Prostate gland (tissue), 2 donors: ENCODE measurements around the gene SLC12A6. TPM values are rescaled to one million over a fixed set of nuclear protein-coding genes. Genes with fewer than 3 reads are reported as not detected.

Experiments
- DNase-seq: peaks from one replicate; pipeline ENCODE4 v3.0.0-alpha.2; 2019; ENCODE audit warnings: low spot score
- H3K27ac ChIP-seq, 2 donors: fragments of 200-600 bp; sonication (generic); 2 replicates each; pipeline ENCODE4 v1.5.1; 2017 to 2019
- H3K27me3 ChIP-seq: fragments of 200-600 bp; sonication (generic); replicated peaks from 2 replicates; pipeline ENCODE4 v1.5.1; 2019; ENCODE audit not compliant: insufficient read depth
- H3K36me3 ChIP-seq, 2 donors: fragments of 200-600 bp; sonication (generic); 1 replicate in 1 of 2; 2 replicates in 1 of 2; pipeline versions ENCODE4 v1.5.1 to v1.8.1; 2017 to 2019
- H3K4me1 ChIP-seq: fragments of 200-600 bp; sonication (generic); replicated peaks from 2 replicates; pipeline ENCODE4 v1.5.1; 2019
- H3K4me3 ChIP-seq, 2 donors: fragments of 200-600 bp; sonication (generic); 2 replicates each; pipeline ENCODE4 v1.5.1; 2017 to 2019
- H3K9me3 ChIP-seq: fragments of 200-600 bp; sonication (generic); 2 replicates; pipeline ENCODE4 v1.5.1; 2017
- POLR2A ChIP-seq: fragments of 450-650 bp; IDR thresholded peaks from one replicate; pipeline ENCODE4 v1.6.1; 2016; ENCODE audit warnings: antibody characterized with exemption, mild to moderate bottlenecking
- POLR2AphosphoS5 ChIP-seq: sonication (generic); formaldehyde crosslinking; IDR thresholded peaks from one replicate; pipeline ENCODE4 v1.6.1; 2017; ENCODE audit warnings: antibody characterized with exemption
- WGBS: methylation state at CpG from one replicate; pipeline ENCODE4 v1.1.5; 2018; 5-methylcytosine and 5-hydroxymethylcytosine counted together
- intact Hi-C: fragments of 100-400 bp; cut with DNase I; formaldehyde crosslinking; loops from one replicate; pipeline ENCODE4 v1.14.2; 2022
- total RNA-seq, 2 donors: library from RNA; depleted of rRNA; stranded (reverse); fragments of >200 nt; gene quantifications; one replicate each; pipeline ENCODE4 v1.1.0, GENCODE V29; 2016
- TF ChIP-seq, protein P1 (sequence below), 4 experiments: fragments of 200-600 bp in 2 of 4; fragments of 450-650 bp in 2 of 4; sonication (generic) in 2 of 4; IDR thresholded peaks; 1 replicate in 3 of 4; 2 replicates in 1 of 4; pipeline ENCODE4 v1.5.1; 2016 to 2019; ENCODE audit warnings: antibody characterized with exemption in 4 of 4, mild to moderate bottlenecking in 2 of 4, moderate library complexity in 2 of 4

Gene SLC12A6
- total RNA-seq, 2 donors from 2014 or later = 10.2 to 36.8 TPM

DNA sequence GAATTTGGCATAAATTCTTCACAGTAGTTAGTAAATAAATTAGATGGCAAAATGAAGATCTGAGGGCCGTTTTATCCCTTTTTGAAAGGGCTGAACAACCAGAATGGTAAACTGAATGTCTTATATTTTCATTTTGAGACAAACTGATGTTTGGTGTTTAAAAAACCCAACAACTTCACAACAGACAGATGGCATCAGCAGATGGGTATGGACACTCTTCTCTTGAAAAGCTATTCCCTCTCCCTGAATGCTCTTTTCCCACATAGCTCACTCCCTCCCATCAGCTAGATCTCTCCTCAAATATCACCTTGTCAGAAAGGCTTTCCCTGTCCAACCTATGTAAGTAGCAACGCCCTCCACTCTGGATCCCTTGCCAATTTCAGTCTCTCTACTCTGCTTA, 79.4 kb downstream of the SLC12A6 start:
- Histone ChIP-seq H3K4me3 (no peak overlapping the region), H3K27ac (no peak overlapping the region), H3K27me3 (no peaks in the 10 kb centered on the region), H3K4me1 (no peaks in the 10 kb centered on the region), H3K9me3 (no peaks in the 10 kb centered on the region), H3K36me3 (no peaks in the 10 kb centered on the region)
- TF ChIP-seq POLR2A = no peak
- TF ChIP-seq POLR2AphosphoS5 = no peak
- TF ChIP-seq, protein P1, sequence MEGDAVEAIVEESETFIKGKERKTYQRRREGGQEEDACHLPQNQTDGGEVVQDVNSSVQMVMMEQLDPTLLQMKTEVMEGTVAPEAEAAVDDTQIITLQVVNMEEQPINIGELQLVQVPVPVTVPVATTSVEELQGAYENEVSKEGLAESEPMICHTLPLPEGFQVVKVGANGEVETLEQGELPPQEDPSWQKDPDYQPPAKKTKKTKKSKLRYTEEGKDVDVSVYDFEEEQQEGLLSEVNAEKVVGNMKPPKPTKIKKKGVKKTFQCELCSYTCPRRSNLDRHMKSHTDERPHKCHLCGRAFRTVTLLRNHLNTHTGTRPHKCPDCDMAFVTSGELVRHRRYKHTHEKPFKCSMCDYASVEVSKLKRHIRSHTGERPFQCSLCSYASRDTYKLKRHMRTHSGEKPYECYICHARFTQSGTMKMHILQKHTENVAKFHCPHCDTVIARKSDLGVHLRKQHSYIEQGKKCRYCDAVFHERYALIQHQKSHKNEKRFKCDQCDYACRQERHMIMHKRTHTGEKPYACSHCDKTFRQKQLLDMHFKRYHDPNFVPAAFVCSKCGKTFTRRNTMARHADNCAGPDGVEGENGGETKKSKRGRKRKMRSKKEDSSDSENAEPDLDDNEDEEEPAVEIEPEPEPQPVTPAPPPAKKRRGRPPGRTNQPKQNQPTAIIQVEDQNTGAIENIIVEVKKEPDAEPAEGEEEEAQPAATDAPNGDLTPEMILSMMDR (IDR thresholded peaks at IDR 0.05) = no peak
- DNase-seq = no peak
- WGBS = 94% methylated on average over 2 of the region's 2 CpGs
- intact Hi-C loops = no loop called here

DNA sequence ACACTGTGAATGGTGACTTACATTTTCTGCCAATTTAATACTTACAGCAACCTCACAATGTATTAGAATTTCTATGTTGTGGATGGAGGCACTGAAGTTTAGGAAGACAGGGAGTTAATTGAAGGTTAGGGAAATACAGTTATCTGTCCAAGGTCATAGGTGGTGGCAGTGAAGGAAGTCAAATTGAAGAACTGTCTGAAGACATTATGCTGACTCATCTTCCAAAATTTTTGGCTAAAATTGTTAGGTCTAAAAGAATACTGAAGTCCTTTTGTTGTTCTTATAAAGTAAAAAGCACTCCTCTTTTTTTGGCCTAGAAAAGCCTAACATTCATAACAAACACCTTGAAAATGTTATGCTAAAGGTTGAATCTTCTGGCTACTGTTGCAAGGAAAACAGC, 85.0 kb downstream of the SLC12A6 start:
- H3K4me1 ChIP-seq = no peaks in the 10 kb centered on the region
- no peaks in the 10 kb centered on the region for H3K36me3 ChIP-seq
- no peaks in the 10 kb centered on the region for H3K27me3 ChIP-seq
- no peak for TF ChIP-seq POLR2AphosphoS5
- no peak for TF ChIP-seq POLR2A
- TF ChIP-seq, protein P1 (IDR thresholded peaks at IDR 0.05) = no peak
- no peak overlapping the region for H3K4me3 ChIP-seq
- no peak for DNase-seq
- intact Hi-C loops = no loop called here
- H3K27ac ChIP-seq = no peak overlapping the region
- no peaks in the 10 kb centered on the region for H3K9me3 ChIP-seq

DNA sequence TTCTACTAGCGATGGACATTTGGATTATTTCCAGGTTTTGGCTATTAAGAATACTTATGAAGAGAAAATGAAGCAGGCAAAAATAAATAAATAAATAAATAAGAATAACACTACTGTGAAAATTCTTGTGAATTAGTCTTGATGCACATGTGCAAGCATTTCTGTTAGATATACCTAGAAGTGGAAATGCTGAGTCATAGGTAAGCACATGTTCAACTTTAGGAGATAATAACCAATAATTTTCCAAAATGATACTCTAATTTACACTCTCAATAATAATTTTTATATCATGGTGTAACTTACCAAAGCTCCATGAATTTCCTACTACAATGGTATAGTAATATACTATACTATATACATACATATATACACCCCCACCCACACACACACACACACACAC, 89.4 kb downstream of the SLC12A6 start:
- Histone ChIP-seq H3K4me3 (no peak overlapping the region), H3K27me3 (no peaks in the 10 kb centered on the region), H3K4me1 (no peaks in the 10 kb centered on the region), H3K27ac (no peak overlapping the region), H3K36me3 (no peaks in the 10 kb centered on the region), H3K9me3 (no peaks in the 10 kb centered on the region)
- WGBS = 100% methylated on average over 1 of the region's 1 CpG
- DNase-seq = no peak
- no peak for TF ChIP-seq POLR2AphosphoS5
- TF ChIP-seq POLR2A = no peak
- TF ChIP-seq, protein P1 (IDR thresholded peaks at IDR 0.05) = no peak
- intact Hi-C loops = no loop called here

GRCh38 chr15:34246276-34246976, 91.2 kb downstream of the SLC12A6 start:
- H3K4me1 ChIP-seq = no peaks in the 10 kb centered on the region
- H3K27ac ChIP-seq = no peak overlapping the region
- H3K27me3 ChIP-seq = no peaks in the 10 kb centered on the region
- no peaks in the 10 kb centered on the region for H3K9me3 ChIP-seq
- H3K36me3 ChIP-seq = no peaks in the 10 kb centered on the region
- DNase-seq = no peak
- no peak for TF ChIP-seq POLR2AphosphoS5
- WGBS = 78% methylated on average over 9 of the region's 9 CpGs
- intact Hi-C loops = no loop called here
- no peak overlapping the region for H3K4me3 ChIP-seq

- Histone ChIP-seq H3K4me1 (no peaks in the 10 kb centered on the region), H3K27ac (no peak overlapping the region), H3K27me3 (no peaks in the 10 kb centered on the region), H3K36me3 (no peaks in the 10 kb centered on the region), H3K9me3 (no peaks in the 10 kb centered on the region), H3K4me3 (no peak overlapping the region)
- 64% methylated on average over 3 of the region's 3 CpGs for WGBS
- intact Hi-C loops = no loop called here
- TF ChIP-seq POLR2AphosphoS5 (no peak), POLR2A (no peak)
- TF ChIP-seq, protein P1 (IDR thresholded peaks at IDR 0.05) = no peak
- no peak for DNase-seq
Observed at GRCh38 chr15:34243226-34243625, 94.4 kb downstream of the SLC12A6 start.
